Small intestine (tissue), 7 donors: ENCODE measurements around the gene P4HB. TPM values are rescaled to one million over a fixed set of nuclear protein-coding genes. Genes with fewer than 3 reads are reported as not detected.

Source experiments
- DNase-seq, 2 donors: peaks; one replicate each; pipeline versions ENCODE4 v3.0.0 to v3.0.0-alpha.2; 2013
- FAIRE-seq: peaks from 2 replicates; lab custom pipeline; 2012; peaks lifted over from hg19 to GRCh38; lab: Jason Lieb, UNC
- H3K27ac ChIP-seq, 3 donors: one replicate each; pipeline ENCODE4 v1.5.1; 2013; ENCODE audit warnings: low read length in 2 of 3, mild to moderate bottlenecking in 2 of 3, control low read depth in 1 of 3, inconsistent platforms in 1 of 3, low read depth in 1 of 3, moderate library complexity in 1 of 3
- H3K27me3 ChIP-seq, 3 donors: one replicate each; pipeline ENCODE4 v1.6.1; 2013; ENCODE audit warnings: low read length in 3 of 3, inconsistent platforms in 1 of 3; ENCODE audit not compliant: control insufficient read depth in 3 of 3, insufficient read depth in 3 of 3
- H3K36me3 ChIP-seq, 3 donors: one replicate each; pipeline ENCODE4 v1.6.1; 2013; ENCODE audit warnings: low read length in 3 of 3, inconsistent platforms in 1 of 3, low read depth in 1 of 3, mild to moderate bottlenecking in 1 of 3, moderate library complexity in 1 of 3; ENCODE audit not compliant: control insufficient read depth in 3 of 3, insufficient read depth in 2 of 3
- H3K4me1 ChIP-seq, 3 donors: one replicate each; pipeline ENCODE4 v1.6.1; 2013; ENCODE audit warnings: low read length in 2 of 3, inconsistent platforms in 1 of 3, low read depth in 1 of 3, mild to moderate bottlenecking in 1 of 3, moderate library complexity in 1 of 3; ENCODE audit not compliant: control insufficient read depth in 3 of 3, insufficient read depth in 2 of 3
- H3K4me3 ChIP-seq, 3 donors: one replicate each; pipeline ENCODE4 v1.5.1; 2013; ENCODE audit warnings: low read length in 3 of 3, control low read depth in 1 of 3, inconsistent platforms in 1 of 3, low read depth in 1 of 3, mild to moderate bottlenecking in 1 of 3, moderate library complexity in 1 of 3
- H3K9me3 ChIP-seq, 2 donors: one replicate each; pipeline ENCODE4 v1.6.1; 2013; ENCODE audit warnings: low read depth in 1 of 2, low read length in 1 of 2; ENCODE audit not compliant: control insufficient read depth in 2 of 2, insufficient read depth in 1 of 2
- WGBS, 3 donors: extraction: QIAGEN DNeasy Blood & Tissue Kit; methylation state at CpG; one replicate each; pipeline ENCODE4 v1.1.7; 2013; 5-methylcytosine and 5-hydroxymethylcytosine counted together
- polyA plus RNA-seq, 4 donors: library from polyadenylated mRNA; stranded (reverse) in 3 of 4; unstranded in 1 of 4; fragments of 200-250 nt in 3 of 4; fragments of 120-200 nt in 1 of 4; gene quantifications; one replicate each; pipeline versions ENCODE4 v1.2.1 to v1.2.3, GENCODE V29; 2013
- donor health status: healthy with polysubstance abuse.
- donor health status: control.
- donor health status: control.
- donor health status: Bipolar disorder and iron deficiency.
- donor health status: healthy.

The P4HB gene
- polyA plus RNA-seq, 4 donors = 792 to 1,191 (median 1,005) TPM

DNA sequence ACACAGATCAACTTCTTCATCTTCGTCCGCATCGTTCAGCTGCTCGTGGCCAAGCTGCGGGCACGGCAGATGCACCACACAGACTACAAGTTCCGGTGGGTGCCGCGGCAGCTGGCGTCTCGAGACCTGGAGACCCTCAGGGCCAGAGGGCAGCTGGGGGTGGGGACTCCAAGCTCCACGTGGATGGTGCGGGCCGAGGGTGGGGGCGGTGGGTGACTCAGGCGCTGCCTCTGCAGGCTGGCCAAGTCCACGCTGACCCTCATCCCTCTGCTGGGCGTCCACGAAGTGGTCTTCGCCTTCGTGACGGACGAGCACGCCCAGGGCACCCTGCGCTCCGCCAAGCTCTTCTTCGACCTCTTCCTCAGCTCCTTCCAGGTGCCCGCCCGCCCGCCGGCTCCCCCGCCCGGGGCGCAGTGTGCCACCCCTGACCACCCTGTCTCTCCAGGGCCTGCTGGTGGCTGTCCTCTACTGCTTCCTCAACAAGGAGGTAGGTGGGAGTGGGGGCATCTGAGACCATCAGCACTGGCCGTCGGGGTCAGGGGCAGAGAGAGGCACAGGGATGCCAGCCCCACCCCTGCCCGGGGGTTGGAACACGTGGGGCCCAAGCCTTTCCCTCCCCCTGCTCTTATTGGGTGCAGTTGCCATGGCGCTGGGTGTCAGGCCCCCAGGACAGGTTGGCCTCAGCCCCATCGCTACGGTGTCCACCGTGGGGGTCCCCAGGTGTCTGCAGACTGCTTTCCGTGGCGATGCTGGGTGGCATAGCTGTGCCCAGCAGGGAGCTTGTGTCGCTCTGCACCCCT is 47.6 kb downstream of the P4HB start:
- Histone ChIP-seq H3K4me3 (no peak overlapping the region), H3K9me3 (no peaks in the 10 kb centered on the region), H3K27ac (no peak overlapping the region), H3K27me3 (peaks cover 0 to 13% (median 7%) of the 10 kb centered on the region in 3 donors), H3K36me3 (no peaks in the 10 kb centered on the region), H3K4me1 (peaks cover 0 to 18% (median 0%) of the 10 kb centered on the region in 3 donors)
- no peak for DNase-seq
- no peak for FAIRE-seq
- WGBS, 3 donors = 81 to 86% (median 82%) methylated on average over 36 to 45 of the region's 45 CpGs

DNA sequence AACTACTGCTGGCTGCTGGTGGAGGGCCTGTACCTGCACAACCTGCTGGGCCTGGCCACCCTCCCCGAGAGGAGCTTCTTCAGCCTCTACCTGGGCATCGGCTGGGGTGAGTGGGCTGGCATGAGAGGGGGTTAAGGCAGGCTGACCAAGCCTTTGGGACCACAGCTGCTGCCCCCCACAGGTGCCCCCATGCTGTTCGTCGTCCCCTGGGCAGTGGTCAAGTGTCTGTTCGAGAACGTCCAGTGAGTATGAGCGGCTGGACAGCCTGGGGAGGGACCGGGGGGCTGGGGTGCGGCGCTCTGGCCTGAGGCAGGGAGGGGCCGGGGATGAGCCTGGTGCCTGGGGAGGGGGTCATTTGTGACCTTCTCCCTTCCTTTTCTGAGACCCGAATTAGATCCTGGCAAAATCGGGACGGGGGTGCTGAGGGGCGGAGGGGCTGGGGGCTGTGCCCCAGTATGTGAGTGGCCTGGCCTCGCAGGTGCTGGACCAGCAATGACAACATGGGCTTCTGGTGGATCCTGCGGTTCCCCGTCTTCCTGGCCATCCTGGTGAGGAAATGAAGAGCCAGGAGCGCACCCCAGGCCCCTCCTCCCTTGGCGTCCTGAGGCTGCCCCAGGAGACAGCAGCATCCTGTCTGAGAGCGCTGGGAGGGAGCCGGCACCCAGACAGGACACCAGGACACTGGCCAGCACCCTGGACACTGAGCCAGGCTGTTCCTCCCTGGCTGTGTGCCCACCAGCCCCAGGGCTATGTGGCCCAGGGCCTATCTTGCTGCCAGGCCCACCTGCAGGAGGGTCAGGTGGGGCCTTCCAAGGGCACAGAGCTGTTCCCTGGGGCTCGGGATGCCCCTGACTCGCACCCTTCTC is 48.4 kb downstream of the P4HB start:
- DNase-seq (no peak), FAIRE-seq (no peak)
- Histone ChIP-seq H3K27me3 (peaks cover 0 to 21% (median 10%) of the 10 kb centered on the region in 3 donors), H3K36me3 (no peaks in the 10 kb centered on the region), H3K4me1 (peaks cover 0 to 18% (median 0%) of the 10 kb centered on the region in 3 donors), H3K4me3 (no peak overlapping the region), H3K9me3 (no peaks in the 10 kb centered on the region), H3K27ac (no peak overlapping the region)
- 77 to 86% (median 84%) methylated on average over 23 to 24 of the region's 24 CpGs for WGBS, 3 donors

DNA sequence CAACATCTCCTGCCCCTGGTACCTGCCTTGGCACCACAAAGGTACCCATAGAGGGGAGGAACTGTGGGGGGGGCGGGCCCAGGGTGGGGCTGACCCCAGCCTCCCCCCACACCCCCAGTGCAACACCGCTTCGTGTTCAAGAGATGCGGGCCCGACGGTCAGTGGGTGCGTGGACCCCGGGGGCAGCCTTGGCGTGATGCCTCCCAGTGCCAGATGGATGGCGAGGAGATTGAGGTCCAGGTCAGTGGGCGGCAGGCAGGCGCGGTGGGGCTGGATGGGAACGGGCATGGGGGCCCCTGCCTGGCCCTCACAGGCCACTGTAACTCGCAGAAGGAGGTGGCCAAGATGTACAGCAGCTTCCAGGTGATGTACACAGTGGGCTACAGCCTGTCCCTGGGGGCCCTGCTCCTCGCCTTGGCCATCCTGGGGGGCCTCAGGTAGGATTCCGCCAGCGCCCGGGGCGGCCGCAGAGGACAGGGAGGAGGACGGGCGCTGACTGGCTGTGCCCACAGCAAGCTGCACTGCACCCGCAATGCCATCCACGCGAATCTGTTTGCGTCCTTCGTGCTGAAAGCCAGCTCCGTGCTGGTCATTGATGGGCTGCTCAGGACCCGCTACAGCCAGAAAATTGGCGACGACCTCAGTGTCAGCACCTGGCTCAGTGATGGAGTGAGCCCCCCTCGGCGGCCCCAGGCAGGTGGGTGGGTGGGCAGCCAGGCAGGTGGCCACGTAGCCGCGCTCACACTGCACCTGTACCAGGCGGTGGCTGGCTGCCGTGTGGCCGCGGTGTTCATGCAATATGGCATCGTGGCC is 49.2 kb downstream of the P4HB start:
- 76 to 88% (median 81%) methylated on average over 42 of the region's 42 CpGs for WGBS, 3 donors

DNA sequence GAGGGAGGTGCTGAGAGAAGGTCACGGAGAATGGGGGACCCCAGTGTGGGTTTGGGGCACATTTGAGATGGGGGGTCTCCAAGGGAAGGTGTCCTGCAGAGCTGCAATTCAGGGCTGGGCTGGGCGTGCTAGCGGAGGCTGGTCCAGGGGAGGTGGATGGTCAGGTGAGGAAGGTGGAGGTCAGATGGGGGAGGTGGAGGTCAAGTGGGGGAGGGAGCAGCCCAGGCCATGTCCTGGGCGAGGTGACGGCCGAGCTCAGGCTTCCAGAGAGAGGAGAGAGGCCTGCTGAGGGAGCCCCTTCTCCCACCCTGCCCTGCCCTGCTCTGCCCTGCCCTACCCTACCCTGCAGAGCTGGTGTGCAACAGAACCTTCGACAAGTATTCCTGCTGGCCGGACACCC is 49.9 kb downstream of the P4HB start:
- FAIRE-seq (no peak), DNase-seq (no peak)
- 61 to 82% (median 78%) methylated on average over 6 to 8 of the region's 8 CpGs for WGBS, 3 donors
- Histone ChIP-seq H3K27me3 (peaks cover 7 to 36% (median 15%) of the 10 kb centered on the region in 3 donors), H3K27ac (no peak overlapping the region), H3K36me3 (no peaks in the 10 kb centered on the region), H3K4me1 (peaks cover 0 to 9% (median 0%) of the 10 kb centered on the region in 3 donors), H3K4me3 (no peak overlapping the region), H3K9me3 (no peaks in the 10 kb centered on the region)

More for the DNA sequence above, 49.2 kb downstream of the P4HB start:
- no peaks in the 10 kb centered on the region for H3K36me3 ChIP-seq
- FAIRE-seq (no peak), DNase-seq (no peak)
- H3K27me3 ChIP-seq = peaks cover 6 to 29% (median 10%) of the 10 kb centered on the region in 3 donors
- no peak overlapping the region for H3K27ac ChIP-seq
- no peak overlapping the region for H3K4me3 ChIP-seq
- peaks cover 0 to 15% (median 0%) of the 10 kb centered on the region in 3 donors for H3K4me1 ChIP-seq
- H3K9me3 ChIP-seq = no peaks in the 10 kb centered on the region

DNA sequence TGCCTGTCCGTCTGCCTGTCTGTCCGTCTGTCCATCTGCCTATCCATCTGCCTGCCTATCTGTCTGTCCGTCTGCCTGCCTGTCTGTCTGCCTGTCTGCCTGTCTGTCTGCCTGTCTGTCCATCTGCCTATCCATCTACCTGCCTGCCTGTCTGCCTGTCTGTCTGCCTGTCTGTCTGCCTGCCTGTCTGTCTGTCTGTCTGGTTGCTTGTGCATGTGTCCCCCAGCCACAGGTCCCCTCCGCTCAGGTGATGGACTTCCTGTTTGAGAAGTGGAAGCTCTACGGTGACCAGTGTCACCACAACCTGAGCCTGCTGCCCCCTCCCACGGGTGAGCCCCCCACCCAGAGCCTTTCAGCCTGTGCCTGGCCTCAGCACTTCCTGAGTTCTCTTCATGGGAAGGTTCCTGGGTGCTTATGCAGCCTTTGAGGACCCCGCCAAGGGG is 50.8 kb downstream of the P4HB start:
- Histone ChIP-seq H3K36me3 (no peaks in the 10 kb centered on the region), H3K4me1 (peaks cover 0 to 6% (median 0%) of the 10 kb centered on the region in 3 donors), H3K27me3 (peaks cover 7 to 45% (median 18%) of the 10 kb centered on the region in 3 donors), H3K4me3 (no peak overlapping the region), H3K9me3 (no peaks in the 10 kb centered on the region), H3K27ac (no peak overlapping the region)
- no peak for FAIRE-seq
- WGBS, 3 donors = 63 to 72% (median 63%) methylated on average over 7 of the region's 7 CpGs
- no peak for DNase-seq

DNA sequence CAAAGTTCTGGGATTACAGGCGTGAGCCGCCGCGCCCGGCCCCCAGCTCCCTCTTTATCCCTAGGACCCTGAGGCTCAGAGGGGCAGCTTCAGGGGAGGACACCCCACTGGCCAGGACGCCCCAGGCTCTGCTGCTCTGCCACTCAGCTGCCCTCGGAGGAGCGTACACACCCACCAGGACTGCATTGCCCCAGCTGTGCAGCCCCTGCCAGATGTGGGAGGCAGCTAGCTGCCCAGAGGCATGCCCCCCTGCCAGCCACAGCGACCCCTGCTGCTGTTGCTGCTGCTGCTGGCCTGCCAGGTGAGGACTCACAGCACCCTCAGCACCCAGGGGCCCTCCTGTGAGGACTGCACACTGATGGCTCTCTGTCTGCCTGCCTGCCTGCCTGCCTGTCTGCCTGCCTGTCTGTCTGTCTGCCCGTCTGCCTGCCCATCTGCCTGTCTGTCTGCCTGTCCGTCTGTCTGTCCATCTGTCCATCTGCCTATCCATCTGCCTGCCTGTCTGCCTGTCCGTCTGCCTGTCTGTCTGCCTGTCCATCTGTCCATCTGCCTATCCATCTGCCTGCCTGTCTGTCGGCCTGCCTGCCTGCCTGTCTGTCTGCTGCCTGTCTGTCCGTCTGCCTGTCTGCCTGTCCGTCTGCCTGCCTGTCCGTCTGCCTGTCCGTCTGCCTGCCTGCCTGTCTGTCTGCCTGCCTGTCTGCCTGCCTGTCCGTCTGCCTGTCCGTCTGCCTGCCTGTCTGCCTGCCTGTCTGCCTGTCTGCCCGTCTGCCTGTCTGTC is 51.4 kb downstream of the P4HB start:
- no peak for DNase-seq
- no peaks in the 10 kb centered on the region for H3K36me3 ChIP-seq
- no peak overlapping the region for H3K27ac ChIP-seq
- peaks cover 8 to 46% (median 22%) of the 10 kb centered on the region in 3 donors for H3K27me3 ChIP-seq
- FAIRE-seq = no peak
- H3K9me3 ChIP-seq = no peaks in the 10 kb centered on the region
- H3K4me3 ChIP-seq = no peak overlapping the region
- 55 to 74% (median 62%) methylated on average over 18 to 20 of the region's 20 CpGs for WGBS, 3 donors
- peaks cover 0 to 6% (median 0%) of the 10 kb centered on the region in 3 donors for H3K4me1 ChIP-seq

DNA sequence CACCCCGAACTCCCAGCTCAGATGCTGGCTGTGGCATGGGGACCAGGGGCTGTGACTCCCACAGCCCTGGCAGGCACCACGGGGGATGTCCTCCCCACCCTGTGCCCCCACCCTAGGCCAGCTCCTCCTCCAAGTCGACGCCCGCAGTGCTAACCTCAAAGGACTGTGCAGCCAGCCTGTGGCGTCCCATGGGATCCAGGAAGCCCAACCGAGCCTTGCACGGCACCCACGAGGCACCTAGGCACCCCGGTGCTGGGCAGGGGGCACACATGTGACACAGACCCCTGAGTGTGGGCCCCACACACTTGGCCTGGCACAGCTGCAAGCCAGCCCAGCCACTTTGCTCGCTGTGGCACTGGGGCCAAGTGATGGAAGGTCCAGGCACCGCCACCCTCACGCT is 52.5 kb downstream of the P4HB start:
- Histone ChIP-seq H3K9me3 (no peaks in the 10 kb centered on the region), H3K27me3 (peaks cover 14 to 56% (median 27%) of the 10 kb centered on the region in 3 donors), H3K4me3 (no peak overlapping the region), H3K4me1 (peaks cover 0 to 6% (median 0%) of the 10 kb centered on the region in 3 donors), H3K27ac (no peak overlapping the region), H3K36me3 (no peaks in the 10 kb centered on the region)
- DNase-seq (no peak), FAIRE-seq (no peak)
- WGBS, 3 donors = 34 to 64% (median 50%) methylated on average over 12 to 13 of the region's 13 CpGs
